ENCODE measurements around the gene SS18L1.

- TF ChIP-seq CTCF (IDR thresholded peaks at IDR 0.05): no peak
- TF ChIP-seq POLR2A (IDR thresholded peaks at IDR 0.05): no peak
- no peak for TF ChIP-seq POLR2AphosphoS5 (IDR thresholded peaks at IDR 0.05)
These were observed 71.7 kb downstream of the SS18L1 start for GRCh38 chr20:62215020-62215990.
